HK-2 (cell line): ENCODE data around the gene SLC7A10.
A peak's percentile ranks its signal among the peaks of the same experiment; 100 is the strongest.
"Not testable (repeated sequence)": the region's sequence is repeated elsewhere in the genome, so short reads cannot be mapped to it uniquely, and the experiment has no call there.

Source experiments
- DNase-seq: peaks from one replicate; pipeline ENCODE4 v3.0.0-alpha.2; 2018; ENCODE audit not compliant: unreplicated experiment

SLC7A10 gene

GRCh38 chr19:33202546-33203507 lies 22.8 kb downstream of the SLC7A10 start:
- DNase-seq: no peak

GRCh38 chr19:33201886-33202545 lies 23.6 kb downstream of the SLC7A10 start:
- no peak for DNase-seq

DNA sequence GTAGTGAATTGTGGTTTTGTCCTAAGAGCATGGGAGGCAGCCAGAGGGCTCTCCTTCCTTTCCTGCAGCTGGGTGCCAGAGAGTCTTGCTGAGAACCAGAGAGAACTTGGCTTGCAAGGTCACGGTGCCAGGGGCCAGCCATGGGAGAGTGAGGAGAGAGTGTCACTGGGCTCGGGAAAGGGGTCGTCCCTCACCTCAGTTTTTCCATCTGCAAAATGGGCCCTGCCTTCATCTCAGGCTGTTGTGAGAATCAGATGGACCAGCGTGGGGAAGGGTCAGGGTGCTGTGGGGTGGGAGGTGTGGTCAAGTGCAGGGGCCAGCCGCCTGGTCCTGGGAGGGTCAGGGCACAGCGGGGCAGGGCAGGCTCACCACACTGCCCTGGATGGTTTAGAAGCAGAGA lies 24.2 kb downstream of the SLC7A10 start:
- no peak for DNase-seq

- DNase-seq: no peak
Measured at GRCh38 chr19:33199441-33200265, 26.0 kb downstream of the SLC7A10 start.

GRCh38 chr19:33198169-33198568 lies 27.5 kb downstream of the SLC7A10 start:
- no peak for DNase-seq

DNA sequence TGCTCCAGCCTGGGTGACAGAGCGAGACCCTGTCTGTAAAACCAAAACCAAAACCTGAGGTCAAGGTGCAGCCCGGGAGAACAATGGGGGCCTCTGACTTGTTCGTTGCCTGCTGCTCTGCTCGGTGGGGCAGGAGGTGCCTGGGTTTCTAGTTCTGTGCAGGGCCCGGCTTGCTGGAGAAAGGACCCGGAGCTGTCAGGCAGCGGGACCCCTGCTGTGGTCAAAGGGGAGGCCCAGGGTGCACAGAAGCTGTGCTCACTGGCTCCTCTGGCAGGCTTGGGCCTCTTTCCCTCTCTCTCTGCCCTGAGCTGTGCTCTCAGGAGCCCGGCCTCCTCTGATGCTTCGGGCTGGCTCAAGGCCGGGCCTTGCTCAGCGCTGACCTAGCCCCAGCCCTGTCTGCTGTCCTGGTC lies 28.1 kb downstream of the SLC7A10 start:
- no peak for DNase-seq

- no peak for DNase-seq
Measured at GRCh38 chr19:33196446-33197193, 29.0 kb downstream of the SLC7A10 start.

GRCh38 chr19:33195645-33196347 lies 29.9 kb downstream of the SLC7A10 start:
- DNase-seq: no peak

DNA sequence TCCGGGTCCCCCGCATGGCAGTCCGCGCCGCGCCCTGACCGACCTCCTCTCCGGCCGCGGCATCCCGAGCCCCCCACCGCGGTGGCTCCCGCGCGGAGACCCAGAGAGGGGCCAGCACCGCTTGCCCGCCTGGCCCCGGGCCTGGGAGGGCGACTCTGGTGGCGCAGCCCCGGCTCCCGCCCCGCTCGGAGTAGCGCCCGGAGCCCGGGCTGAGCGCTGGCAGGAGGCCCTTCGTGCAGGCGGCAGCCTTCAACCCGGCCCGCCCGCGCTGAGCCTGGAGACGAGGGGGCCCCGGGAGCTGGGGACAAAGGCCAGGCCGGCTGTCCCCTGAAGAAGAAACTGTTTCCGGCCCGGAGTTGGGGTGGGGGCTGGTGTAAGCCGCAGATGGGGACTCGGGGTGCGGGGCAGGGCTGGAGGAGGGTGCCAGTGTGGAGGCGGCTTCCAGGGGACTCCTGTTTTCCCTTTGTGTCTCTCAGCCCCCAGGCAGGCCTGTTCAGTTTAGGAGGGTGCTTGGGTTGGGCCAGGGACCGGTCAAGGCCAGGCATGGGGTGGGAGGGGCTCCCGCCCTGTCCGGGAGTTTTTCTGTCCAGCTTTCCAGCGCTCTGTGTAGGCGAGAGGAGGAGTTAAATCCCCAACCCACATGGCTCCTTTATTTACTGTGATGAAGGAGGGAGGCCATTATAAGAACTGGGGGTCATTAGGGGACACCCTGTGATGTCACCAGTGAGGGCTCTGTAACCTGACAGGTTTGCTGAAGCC lies 30.6 kb downstream of the SLC7A10 start:
- peak; percentile 29 for DNase-seq

GRCh38 chr19:33194532-33194885 lies 31.1 kb downstream of the SLC7A10 start:
- no peak for DNase-seq

GRCh38 chr19:33193865-33194362 lies 31.7 kb downstream of the SLC7A10 start, which contains the start of gene LRP3:
Gene LRP3 (plus strand): TSS chr19:33194330. CDS start chr19:33194786, 456 bp downstream.
- DNase-seq: peak; percentile 17

DNA sequence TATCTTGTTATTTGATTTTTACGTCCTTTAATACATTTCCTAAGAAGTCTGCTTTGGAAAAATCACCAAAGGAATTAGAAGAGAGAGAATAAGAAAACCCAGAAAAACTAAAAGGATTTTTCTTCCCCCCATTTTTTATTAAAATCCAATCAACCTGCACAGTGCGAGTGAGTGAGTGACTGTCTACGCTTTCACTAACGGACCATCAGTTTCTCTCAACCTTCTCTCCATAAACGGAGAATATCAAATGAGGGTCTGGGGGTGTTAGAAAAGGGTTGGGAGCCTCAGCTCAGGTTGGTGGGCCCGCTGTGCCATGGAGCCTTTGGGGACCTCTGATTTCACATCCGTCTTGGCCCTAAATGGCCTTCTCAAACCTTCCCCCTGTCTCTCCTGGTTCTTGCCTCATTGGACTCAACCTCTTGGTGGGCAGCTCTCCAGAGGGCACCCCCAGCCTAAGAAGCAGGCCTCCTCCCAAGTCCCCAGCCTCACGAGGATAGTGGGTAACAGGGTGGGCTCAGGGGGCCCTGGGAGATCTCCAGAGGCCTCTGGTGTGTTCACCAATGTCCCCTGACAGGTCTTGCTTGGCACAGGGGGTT lies 32.3 kb downstream of the SLC7A10 start:
- DNase-seq: no peak

GRCh38 chr19:33192010-33192409 lies 33.6 kb downstream of the SLC7A10 start:
- no peak for DNase-seq

DNA sequence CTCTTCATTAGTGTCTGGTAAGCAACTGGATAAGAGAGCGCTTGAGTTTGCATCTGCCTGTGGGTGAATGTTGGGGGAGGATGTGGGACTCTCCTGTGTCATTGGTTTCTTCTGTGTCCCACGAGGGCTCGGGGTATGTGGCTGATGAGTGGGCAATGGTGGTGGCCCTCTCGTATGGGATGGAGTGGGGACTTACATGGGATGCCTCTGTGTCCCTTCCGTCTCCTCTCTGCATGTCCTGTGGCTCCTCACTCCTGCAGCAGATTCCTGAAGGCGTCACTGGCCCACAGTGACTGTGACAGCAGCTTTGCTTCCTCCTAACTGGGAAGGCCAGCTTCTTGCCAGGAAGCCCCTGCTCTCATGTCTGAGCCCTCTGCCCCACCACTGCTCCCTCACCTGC lies 34.1 kb downstream of the SLC7A10 start:
- no peak for DNase-seq

- DNase-seq: not testable (repeated sequence)
Measured at GRCh38 chr19:33191092-33191491, 34.6 kb downstream of the SLC7A10 start.

DNA sequence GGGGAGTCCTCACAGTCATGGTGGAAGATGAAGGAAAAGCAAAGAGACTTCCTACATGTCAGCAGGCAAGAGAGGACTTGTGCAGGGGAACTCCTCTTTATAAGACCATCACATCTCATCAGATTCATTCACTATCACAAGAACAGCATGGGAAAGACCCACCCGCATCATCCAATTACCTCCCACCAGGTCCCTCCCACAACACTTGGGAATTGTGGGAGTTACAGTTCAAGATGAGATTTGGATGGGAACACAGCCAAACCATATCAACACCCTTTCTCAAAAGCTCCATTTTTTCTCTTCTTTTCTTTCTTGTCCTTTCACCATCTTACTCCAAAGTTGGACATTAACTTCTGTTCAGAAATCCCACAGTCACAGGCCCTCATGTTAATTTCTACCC lies 36.2 kb downstream of the SLC7A10 start:
- no peak for DNase-seq

DNA sequence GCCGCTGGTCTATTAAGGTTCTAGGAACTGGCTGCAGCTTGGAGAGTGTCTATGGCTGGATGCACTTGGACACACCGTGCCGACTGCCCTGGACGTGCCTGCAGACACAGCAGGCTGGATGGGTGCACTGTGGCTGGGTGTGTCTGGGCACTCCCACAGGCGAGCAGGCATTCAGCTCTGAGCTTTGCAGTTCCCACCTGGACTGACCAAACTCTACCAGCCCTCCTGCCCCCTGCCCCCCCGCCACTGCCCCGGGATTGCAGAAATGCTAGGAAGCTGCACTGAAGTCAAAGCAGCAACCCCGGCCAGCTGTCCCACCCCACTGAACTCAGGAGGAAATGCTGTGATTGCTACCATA lies 38.5 kb downstream of the SLC7A10 start:
- no peak for DNase-seq

GRCh38 chr19:33186431-33187182 lies 39.0 kb downstream of the SLC7A10 start:
- no peak for DNase-seq
